T1000 (cell line): Measurements from ENCODE around the gene AKR7A2.

Source experiments
- DNase-seq: peaks from one replicate; lab custom pipeline; 2025; ENCODE audit warnings: mixed read lengths; lab: John Stamatoyannopoulos, UW

Gene AKR7A2

DNA sequence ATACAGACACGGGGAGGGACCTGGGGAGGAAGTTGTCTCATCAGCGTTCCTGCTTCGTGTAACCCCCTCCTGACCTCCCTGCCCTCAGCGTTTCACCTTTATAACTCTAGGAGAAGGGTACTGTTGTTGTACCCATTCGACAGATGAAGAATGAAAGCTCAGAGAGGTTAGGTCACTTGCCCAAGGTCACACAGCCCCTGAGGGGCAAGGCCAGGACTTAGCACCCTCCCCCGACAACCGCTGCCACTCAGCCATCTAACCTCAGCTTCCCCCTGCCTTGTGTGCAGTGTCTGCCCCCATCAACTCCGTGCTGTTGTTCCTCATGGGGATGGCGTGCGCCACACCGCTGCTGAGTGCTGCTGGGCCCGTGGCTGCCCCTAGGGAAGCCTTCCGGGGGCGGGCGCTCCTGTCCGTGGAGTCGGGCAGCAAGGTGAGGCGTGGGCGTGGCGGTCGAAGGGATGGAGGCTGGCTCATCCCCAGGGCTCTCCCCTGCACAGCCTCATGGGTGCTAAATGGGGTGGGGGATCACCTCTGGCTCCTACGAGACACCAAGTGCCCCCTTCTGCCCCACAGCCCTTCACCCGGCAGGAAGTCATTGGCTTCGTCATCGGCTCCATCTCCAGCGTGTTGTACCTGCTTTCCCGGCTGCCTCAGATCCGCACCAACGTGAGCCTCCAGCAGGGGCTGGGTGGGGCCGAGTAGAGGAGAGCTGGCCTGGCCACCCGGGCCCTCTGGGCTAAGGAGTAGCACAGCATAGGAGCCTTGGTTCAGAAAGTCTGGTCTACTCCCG, 14.2 kb upstream of the AKR7A2 start:
- no peak for DNase-seq

- no peak for DNase-seq
Observed at GRCh38 chr1:19325368-19325957, 13.5 kb upstream of the AKR7A2 start.

- no peak for DNase-seq
Observed at GRCh38 chr1:19324665-19324990, 12.7 kb upstream of the AKR7A2 start.

GRCh38 chr1:19323987-19324664, 12.2 kb upstream of the AKR7A2 start:
- DNase-seq = no peak

- no peak for DNase-seq
Observed at GRCh38 chr1:19322481-19322880, 10.5 kb upstream of the AKR7A2 start.

- DNase-seq = no peak
Observed at GRCh38 chr1:19321071-19321470, 9.1 kb upstream of the AKR7A2 start.

DNA sequence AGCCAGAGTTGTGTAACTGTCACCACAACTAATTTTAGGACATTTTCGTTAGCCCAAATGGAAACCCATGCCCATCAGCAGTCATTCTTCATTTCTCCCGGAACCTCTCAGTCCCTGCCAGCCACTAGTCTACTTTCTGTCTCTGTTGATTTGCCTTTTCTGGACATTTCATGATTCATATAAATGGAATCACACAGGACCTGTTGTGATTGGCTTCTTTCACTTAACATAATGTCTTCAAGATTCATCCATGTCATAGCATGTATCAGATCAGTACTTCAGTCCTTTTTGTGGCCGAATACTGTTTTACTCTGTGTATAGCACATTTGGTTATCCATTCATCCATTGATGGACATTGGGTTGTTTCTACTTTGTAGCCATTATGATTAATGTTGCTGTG, 7.3 kb upstream of the AKR7A2 start:
- no peak for DNase-seq

DNA sequence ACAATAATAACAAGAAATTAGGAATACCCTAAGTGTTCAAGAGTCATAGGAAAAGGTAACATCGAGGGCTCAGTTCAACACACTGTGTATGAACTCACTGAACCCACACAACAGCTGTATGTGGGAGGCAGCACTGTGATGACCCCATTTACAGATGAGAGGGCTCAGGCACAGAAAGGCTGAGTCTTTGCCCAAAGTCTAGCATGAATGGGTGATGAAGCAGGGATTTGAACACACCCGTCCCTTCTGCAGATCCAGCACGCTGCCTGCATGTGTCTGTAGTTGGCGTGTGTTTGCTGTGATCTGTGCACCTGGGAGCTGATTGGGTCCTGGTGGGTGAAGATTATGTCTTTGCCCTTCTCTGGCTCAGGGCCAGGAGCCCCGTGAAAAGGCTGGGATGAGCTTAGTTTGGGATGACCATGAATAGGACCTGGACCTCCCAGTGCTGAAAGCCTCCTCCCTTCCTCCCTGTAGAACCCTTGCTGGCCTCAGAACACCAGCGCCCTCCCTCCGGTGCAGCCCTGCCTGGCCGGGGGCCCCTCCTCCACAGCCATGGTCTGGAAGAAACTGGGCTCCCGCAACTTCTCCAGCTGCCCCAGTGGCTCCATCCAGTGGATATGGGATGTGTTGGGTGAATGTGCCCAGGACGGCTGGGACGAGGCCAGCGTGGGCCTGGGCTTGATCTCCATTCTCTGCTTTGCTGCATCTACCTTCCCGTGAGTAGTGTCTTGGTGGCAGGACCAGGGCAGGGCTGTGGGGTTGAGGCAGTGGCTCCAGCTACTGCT, 5.4 kb upstream of the AKR7A2 start:
- DNase-seq = no peak

GRCh38 chr1:19315378-19316198, 3.6 kb upstream of the AKR7A2 start:
- no peak for DNase-seq

DNA sequence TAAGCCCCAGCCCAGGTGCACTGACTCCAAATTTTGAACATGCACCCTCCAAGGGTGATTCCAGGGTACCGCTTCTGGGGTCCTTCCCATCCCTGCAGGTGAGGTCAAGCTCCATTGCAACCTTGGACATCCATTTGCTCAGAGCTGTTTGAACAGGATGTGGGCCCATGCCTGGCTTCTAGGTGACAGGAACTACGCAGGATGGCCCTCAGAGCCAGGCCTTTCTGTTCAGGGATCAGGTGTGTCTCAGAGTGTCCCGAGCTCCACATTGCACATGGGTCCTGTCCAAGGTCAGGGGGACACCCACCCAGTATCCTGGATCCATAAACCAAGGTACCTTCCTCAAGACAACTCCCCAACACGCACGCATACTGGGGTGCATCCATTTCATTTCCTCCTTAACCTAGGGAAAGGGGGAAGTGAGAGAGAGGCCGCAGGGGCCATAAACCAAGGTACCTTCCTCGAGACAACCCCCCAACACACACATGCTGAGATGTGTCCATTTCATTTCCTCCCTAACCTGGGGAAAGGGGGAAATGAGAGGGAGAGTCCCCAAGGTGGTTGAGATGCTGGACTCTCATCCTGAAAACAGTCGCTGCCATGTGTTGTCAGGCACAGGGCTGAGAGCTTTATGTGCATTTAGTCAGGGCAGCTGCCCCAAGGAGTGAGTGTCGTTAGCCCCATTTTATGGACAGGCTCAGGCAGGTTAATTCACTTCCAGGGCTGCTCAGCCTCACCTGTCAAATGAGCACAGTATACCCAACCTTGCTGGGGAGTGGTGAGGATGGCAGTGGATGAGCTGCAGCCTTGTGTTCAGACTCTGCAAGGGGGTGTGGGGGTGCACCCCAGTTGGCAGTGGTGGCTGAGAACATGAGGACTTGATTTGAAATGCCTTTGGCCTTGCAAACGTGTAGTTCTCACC, 2.3 kb upstream of the AKR7A2 start:
- DNase-seq = no peak

DNA sequence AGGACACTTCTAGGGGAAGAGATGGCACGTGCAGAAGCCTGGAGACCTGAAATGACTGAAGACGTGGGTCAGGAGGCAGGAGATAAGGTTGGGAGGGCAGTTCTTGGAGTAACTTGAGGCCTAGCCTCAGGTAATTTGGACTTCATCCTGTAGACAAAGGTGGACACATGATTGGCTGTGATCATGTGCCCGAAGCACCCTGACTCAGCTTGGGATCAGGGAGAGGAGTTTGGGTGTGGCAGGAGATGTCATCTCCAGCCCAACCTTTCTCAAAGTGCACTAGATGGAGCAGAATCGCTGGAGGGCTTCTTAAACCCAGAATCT, 1.7 kb upstream of the AKR7A2 start:
- no peak for DNase-seq

DNA sequence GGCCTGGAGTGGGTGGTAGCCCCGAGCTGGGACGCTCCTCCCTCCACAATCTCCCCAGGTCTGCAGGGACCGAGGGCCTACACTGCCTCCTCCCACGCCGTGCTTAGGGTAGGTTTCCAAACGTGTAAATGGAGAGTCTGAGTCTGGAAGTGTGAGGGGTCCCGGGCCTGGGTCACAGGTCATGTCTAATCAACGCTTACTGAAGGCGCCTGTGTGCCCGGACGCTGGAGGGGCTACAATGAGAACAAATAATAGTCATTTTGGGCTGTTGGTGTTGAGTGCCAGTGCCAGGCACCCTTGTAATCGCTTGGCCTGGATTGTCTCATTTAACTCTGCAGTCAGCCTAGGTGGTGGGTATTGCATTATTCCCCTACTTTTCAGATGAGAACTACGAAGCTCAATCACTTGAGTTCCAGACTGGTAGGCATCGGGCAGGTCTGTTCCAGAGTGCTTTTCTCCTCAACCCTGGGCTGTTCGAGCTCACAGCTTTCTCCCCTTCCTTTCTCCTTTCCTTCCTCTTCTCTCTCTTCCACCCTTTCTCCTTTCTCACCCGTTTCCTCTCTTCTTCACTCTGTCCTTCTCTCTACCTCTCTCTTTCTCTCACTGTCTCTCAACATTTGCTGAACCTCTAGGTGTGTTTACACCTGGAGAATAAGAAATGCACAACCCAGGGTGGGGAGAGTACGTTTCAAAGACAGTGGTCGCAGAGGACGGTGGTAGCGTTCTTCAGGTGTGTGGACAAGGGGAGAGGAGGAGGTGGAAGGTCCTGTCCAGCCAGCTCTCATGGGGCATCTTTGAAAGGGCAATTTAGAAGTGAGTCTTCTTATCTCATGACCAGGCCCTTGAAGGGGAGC, 1.1 kb upstream of the AKR7A2 start:
- DNase-seq = no peak

DNA sequence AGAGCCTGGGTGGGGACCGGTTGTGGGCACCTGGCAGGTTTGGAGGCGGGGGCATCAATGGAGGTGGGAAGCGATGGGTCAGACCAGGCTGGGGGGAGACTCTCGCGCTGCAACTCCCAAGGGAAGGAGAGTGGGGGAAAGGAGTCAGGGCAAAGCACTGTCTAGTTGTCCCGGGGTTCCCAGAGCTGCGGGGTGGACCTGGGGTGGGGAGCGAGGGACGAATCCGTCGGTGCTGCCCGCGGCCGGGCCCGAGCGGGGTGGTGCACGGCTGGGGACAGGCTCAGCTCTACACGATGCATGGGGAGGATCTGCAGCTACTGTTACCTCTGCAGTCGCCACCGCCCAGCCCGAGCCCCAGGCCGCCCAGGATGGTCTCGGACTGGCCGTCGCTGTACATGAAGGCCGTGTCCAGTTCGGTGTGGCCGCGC, 427 bp downstream of the AKR7A2 start:
- no peak for DNase-seq

DNA sequence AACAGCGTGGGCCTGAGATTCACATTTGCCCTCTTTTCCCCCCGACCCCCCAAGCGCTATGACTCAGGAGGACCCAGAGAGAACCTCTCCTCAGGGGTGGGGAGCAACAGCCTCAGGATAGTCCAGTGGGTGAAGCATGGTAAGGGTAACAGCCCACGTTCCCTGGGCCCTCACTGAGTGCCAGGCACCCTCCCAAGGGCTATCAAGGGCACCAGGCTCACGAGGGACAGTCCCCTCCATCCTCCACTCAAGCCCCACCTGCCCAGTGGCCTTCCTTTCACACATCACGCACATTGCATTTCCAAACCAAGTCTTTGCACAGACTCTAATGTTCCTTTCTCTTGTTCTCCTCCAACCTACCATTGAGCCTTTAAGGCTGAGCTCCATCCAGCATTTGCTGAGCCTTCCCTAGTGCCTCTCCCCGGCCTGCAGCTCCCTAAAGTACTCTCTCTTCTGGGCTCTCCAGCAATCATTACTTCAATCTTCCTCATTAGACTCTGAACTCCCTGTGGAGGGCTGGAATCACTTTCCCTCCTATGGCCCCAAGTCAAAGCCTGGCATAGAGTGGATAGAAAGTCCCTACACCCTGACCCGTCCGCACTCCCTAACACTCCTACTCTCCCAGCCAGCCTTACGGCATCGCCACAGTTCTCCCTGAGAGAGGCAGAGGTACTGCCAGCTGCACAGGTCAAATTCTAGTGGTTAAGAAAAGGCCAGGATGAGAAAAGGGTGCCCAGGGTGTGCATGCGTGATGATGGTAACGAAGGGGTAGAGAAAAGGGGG, 1.0 kb downstream of the AKR7A2 start:
- no peak for DNase-seq

DNA sequence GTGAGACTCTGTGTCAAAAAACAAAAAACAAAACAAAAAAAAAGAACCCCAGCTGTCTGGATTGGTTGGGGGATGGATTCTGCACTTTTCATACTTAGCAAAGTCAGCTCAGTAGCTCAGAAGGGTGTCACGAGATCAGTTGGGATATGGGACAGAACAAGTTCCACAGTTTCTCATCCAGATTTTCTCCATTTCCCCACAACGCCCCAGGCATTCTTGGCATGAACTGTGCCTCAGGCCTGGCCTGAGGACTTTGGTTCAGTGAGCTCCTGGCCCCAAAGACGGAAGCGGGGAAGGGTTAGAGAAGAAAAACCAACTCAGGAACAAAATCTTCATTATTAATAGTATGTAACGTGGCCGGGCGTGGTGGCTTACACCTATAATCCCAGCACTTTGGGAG, 1.9 kb downstream of the AKR7A2 start:
- no peak for DNase-seq

DNA sequence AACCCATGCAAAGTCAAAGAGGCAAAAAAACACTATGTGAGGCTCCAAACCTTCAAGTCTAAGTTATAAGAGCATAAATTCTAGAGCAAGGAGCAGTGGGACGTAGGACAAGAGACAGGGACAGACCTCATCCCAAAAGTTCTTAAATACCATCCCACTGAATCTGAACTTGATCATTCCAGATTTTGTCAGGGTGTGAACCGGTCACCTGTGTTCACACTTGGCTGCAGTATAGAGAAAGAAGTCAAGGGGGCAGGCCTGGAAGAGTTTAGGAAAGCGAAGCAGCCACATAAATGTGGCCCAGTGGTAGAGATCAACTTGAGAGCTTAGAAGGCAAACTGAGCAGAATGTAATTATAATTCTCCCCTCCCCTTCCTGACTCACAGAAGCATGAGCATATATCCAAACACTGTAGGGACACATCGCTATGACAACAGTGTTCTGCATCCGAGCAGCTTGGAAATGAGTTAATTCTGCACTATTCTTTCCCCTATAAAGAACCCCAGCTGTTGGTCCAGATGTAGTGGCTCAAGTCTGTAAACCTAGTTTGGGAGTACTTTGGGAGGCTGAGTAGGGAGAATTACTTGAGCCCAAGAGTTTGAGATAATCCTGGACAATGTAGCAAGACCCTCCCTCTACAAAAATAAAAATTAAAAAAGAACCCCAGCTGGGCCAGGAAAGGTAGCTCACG, 2.7 kb downstream of the AKR7A2 start:
- no peak for DNase-seq

DNA sequence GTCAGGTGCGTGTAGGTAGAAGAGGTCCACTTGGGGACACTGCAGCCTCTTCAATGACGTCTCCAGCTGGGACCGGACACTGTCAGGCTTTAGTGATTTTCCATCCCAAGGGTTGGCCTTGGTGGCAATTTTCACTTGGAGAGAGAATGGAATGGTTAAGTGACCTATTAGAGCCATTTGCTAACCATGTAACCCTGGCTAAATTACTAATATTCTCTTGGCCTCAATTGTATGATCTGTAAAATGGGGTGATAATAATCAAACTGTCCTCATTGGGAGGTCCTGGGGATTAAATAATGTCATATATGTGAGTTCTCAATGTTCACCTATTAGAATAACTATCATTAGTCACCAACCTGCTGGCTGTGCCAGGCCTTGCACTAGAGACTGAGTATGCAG, 3.4 kb downstream of the AKR7A2 start:
- no peak for DNase-seq

- DNase-seq = no peak
Observed at GRCh38 chr1:19307794-19308508, 4.0 kb downstream of the AKR7A2 start.
